CD4-positive, alpha-beta T cell treated with Interleukin-1 beta for 1 hour (primary cell): ENCODE data around the gene NOX5.

ENCODE experiments used
- DNase-seq, 2 donors: peaks; one replicate each; pipeline ENCODE4 v3.0.0-alpha.2; 2020 to 2022

The NOX5 gene

GRCh38 chr15:68992696-68993095, 21.8 kb upstream of the NOX5 start:
- no peak for DNase-seq

GRCh38 chr15:68993276-68993675, 21.2 kb upstream of the NOX5 start:
- DNase-seq: no peak

- DNase-seq: no peak
Observed at GRCh38 chr15:68994149-68994548, 20.3 kb upstream of the NOX5 start.

- DNase-seq: no peak
Observed at GRCh38 chr15:68994981-68995761, 19.3 kb upstream of the NOX5 start.

GRCh38 chr15:68997050-68997449, 17.4 kb upstream of the NOX5 start:
- no peak for DNase-seq

- no peak for DNase-seq
Observed at GRCh38 chr15:68997930-68998777, 16.3 kb upstream of the NOX5 start.

- no peak for DNase-seq
Observed at GRCh38 chr15:68999091-68999490, 15.4 kb upstream of the NOX5 start.

- no peak for DNase-seq
Observed at GRCh38 chr15:69000091-69000490, 14.4 kb upstream of the NOX5 start.

GRCh38 chr15:69000725-69001503, 13.6 kb upstream of the NOX5 start:
- no peak for DNase-seq

GRCh38 chr15:69002783-69003182, 11.7 kb upstream of the NOX5 start:
- DNase-seq: no peak

- DNase-seq: no peak
Observed at GRCh38 chr15:69004011-69004410, 10.5 kb upstream of the NOX5 start.

- DNase-seq: no peak
Observed at GRCh38 chr15:69008056-69008455, 6.4 kb upstream of the NOX5 start.

GRCh38 chr15:69009341-69009740, 5.2 kb upstream of the NOX5 start:
- DNase-seq: no peak

- no peak for DNase-seq
Observed at GRCh38 chr15:69011641-69012040, 2.9 kb upstream of the NOX5 start.

GRCh38 chr15:69012761-69013364, 1.6 kb upstream of the NOX5 start:
- DNase-seq: no peak

GRCh38 chr15:69013726-69014406, 629 bp upstream of the NOX5 start:
- no peak for DNase-seq

GRCh38 chr15:69015591-69015990, 1.1 kb downstream of the NOX5 start:
- DNase-seq: no peak

GRCh38 chr15:69016021-69016595, 1.6 kb downstream of the NOX5 start:
- no peak for DNase-seq

- no peak for DNase-seq
Observed at GRCh38 chr15:69017978-69018377, 3.5 kb downstream of the NOX5 start.

- DNase-seq: no peak
Observed at GRCh38 chr15:69018951-69019350, 4.5 kb downstream of the NOX5 start.

GRCh38 chr15:69021895-69022294, 7.4 kb downstream of the NOX5 start:
- DNase-seq: no peak

GRCh38 chr15:69025320-69025719, 10.8 kb downstream of the NOX5 start:
- no peak for DNase-seq
